SK-N-SH (cell line): Measurements from ENCODE around the gene CSRP3.

ENCODE experiments used
- CTCF ChIP-seq: fragments of 200-600 bp; sonication (generic); IDR thresholded peaks from 2 replicates; pipeline ENCODE4 v1.6.1; 2017; ENCODE audit warnings: antibody characterized with exemption, mild to moderate bottlenecking, moderate library complexity
- EP300 ChIP-seq, 2 experiments: IDR thresholded peaks; 2 replicates each; pipeline versions ENCODE4 v1.4.0 to v1.6.1; 2012; ENCODE audit warnings: borderline replicate concordance in 1 of 2, low read depth in 1 of 2, low read length in 1 of 2
- GABPA ChIP-seq: IDR thresholded peaks from 2 replicates; pipeline ENCODE4 v1.4.0; 2012; ENCODE audit warnings: low read depth, mild to moderate bottlenecking
- JUND ChIP-seq: IDR thresholded peaks from 2 replicates; pipeline ENCODE4 v1.4.0; 2012
- POLR2AphosphoS5 ChIP-seq: IDR thresholded peaks from 2 replicates; pipeline ENCODE4 v1.6.1; 2012; ENCODE audit warnings: low read depth, low read length
- RCOR1 ChIP-seq: fragments of 150-350 bp; IDR thresholded peaks from 2 replicates; pipeline ENCODE4 v1.6.1; 2017; ENCODE audit warnings: antibody characterized with exemption, low read length
- REST ChIP-seq: IDR thresholded peaks from 2 replicates; pipeline ENCODE4 v1.6.1; 2012; ENCODE audit warnings: mild to moderate bottlenecking, low read depth, low read length, moderate library complexity
- TF ChIP-seq, protein P1 (sequence below): IDR thresholded peaks from 2 replicates; pipeline ENCODE4 v1.4.0; 2012; ENCODE audit warnings: low read depth, borderline replicate concordance
- TF ChIP-seq, protein P2 (sequence below): IDR thresholded peaks from 2 replicates; pipeline ENCODE4; 2012
- TF ChIP-seq, protein P3 (sequence below): IDR thresholded peaks from 2 replicates; pipeline ENCODE4 v1.4.0; 2012; ENCODE audit warnings: low read depth
- TF ChIP-seq, protein P4 (sequence below): fragments of 150-350 bp; IDR thresholded peaks from 2 replicates; pipeline ENCODE4 v1.6.1; 2017; ENCODE audit warnings: antibody characterized with exemption, low read length, low read depth, borderline replicate concordance

DNA sequence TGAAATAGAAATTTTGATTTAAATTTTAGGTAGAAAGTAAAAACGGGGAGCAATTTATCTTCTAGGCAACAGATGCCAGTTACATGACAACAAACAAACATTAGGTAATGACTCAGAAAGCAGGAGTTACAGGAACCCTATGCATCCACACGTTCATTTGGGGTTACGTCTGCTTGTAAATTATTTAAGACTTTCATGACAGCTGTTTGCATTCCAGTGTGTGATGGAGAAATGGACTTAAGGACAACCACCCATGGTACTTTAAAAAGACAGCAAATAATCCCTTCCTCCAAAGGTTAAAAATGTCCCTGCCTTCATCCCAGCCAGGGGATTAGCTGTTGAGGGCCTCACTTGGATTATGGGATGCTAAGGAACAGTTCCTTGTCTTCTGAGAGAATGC is 27.2 kb upstream of the CSRP3 start:
- no peak for TF ChIP-seq EP300 (IDR thresholded peaks at IDR 0.05; ENCODE audit: borderline replicate concordance in 1 of 2, low read depth in 1 of 2, low read length in 1 of 2)
- TF ChIP-seq JUND: no peak
- TF ChIP-seq, protein P1, sequence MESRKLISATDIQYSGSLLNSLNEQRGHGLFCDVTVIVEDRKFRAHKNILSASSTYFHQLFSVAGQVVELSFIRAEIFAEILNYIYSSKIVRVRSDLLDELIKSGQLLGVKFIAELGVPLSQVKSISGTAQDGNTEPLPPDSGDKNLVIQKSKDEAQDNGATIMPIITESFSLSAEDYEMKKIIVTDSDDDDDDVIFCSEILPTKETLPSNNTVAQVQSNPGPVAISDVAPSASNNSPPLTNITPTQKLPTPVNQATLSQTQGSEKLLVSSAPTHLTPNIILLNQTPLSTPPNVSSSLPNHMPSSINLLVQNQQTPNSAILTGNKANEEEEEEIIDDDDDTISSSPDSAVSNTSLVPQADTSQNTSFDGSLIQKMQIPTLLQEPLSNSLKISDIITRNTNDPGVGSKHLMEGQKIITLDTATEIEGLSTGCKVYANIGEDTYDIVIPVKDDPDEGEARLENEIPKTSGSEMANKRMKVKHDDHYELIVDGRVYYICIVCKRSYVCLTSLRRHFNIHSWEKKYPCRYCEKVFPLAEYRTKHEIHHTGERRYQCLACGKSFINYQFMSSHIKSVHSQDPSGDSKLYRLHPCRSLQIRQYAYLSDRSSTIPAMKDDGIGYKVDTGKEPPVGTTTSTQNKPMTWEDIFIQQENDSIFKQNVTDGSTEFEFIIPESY: no peak
- TF ChIP-seq, protein P2, sequence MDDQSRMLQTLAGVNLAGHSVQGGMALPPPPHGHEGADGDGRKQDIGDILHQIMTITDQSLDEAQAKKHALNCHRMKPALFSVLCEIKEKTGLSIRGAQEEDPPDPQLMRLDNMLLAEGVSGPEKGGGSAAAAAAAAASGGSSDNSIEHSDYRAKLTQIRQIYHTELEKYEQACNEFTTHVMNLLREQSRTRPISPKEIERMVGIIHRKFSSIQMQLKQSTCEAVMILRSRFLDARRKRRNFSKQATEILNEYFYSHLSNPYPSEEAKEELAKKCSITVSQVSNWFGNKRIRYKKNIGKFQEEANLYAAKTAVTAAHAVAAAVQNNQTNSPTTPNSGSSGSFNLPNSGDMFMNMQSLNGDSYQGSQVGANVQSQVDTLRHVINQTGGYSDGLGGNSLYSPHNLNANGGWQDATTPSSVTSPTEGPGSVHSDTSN: no peak
- TF ChIP-seq GABPA: no peak
- TF ChIP-seq CTCF: no peak
- no peak for TF ChIP-seq POLR2AphosphoS5
- no peak for TF ChIP-seq RCOR1
- TF ChIP-seq, protein P3, sequence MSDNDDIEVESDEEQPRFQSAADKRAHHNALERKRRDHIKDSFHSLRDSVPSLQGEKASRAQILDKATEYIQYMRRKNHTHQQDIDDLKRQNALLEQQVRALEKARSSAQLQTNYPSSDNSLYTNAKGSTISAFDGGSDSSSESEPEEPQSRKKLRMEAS: no peak
- no peak for TF ChIP-seq REST
- TF ChIP-seq, protein P4, sequence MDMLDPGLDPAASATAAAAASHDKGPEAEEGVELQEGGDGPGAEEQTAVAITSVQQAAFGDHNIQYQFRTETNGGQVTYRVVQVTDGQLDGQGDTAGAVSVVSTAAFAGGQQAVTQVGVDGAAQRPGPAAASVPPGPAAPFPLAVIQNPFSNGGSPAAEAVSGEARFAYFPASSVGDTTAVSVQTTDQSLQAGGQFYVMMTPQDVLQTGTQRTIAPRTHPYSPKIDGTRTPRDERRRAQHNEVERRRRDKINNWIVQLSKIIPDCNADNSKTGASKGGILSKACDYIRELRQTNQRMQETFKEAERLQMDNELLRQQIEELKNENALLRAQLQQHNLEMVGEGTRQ: no peak
